ENCODE data around the gene VPREB3.

VPREB3 gene

GRCh38 chr22:23769321-23769965, 15.2 kb upstream of the VPREB3 start:
- FAIRE-seq = peak; percentile 64
- no peak for DNase-seq (ENCODE audit: insufficient read length, low spot score)

GRCh38 chr22:23767673-23768548, 13.7 kb upstream of the VPREB3 start, which contains the start of gene CHCHD10:
TSS of gene CHCHD10 (minus strand) at chr22:23767972. CDS start at chr22:23767874, 98 bp downstream.
- FAIRE-seq (peak; percentile 86), DNase-seq (ENCODE audit: insufficient read length, low spot score) (peak; percentile 83)
- peak; percentile 58; the same call in 1 of the 2 replicates for TF ChIP-seq TAF1 (IDR thresholded peaks at IDR 0.05; ENCODE audit: low read depth, low read length)
- peak; percentile 52; the same call in 1 of the 2 replicates for TF ChIP-seq POLR2A (IDR thresholded peaks at IDR 0.05; ENCODE audit: low read depth, low read length)
- TF ChIP-seq POU2F2 (IDR thresholded peaks at IDR 0.05; ENCODE audit: low read depth, low read length) = no peak
- no peak for TF ChIP-seq PAX5 (IDR thresholded peaks at IDR 0.05; ENCODE audit: insufficient read depth, low read length, severe bottlenecking)
- TF ChIP-seq SPI1 (IDR thresholded peaks at IDR 0.05; ENCODE audit: low read depth, low read length) = no peak
- peak; percentile 82 for TF ChIP-seq POLR2AphosphoS5 (IDR thresholded peaks at IDR 0.05; ENCODE audit: low read depth, low read length)

More at GRCh38 chr22:23769321-23769965, 15.2 kb upstream of the VPREB3 start:
- TF ChIP-seq TAF1 (IDR thresholded peaks at IDR 0.05; ENCODE audit: low read depth, low read length) (no peak), SPI1 (IDR thresholded peaks at IDR 0.05; ENCODE audit: low read depth, low read length) (no peak), PAX5 (IDR thresholded peaks at IDR 0.05; ENCODE audit: insufficient read depth, low read length, severe bottlenecking) (no peak), POLR2AphosphoS5 (IDR thresholded peaks at IDR 0.05; ENCODE audit: low read depth, low read length) (no peak), POLR2A (IDR thresholded peaks at IDR 0.05; ENCODE audit: low read depth, low read length) (no peak), POU2F2 (IDR thresholded peaks at IDR 0.05; ENCODE audit: low read depth, low read length) (no peak)

DNA sequence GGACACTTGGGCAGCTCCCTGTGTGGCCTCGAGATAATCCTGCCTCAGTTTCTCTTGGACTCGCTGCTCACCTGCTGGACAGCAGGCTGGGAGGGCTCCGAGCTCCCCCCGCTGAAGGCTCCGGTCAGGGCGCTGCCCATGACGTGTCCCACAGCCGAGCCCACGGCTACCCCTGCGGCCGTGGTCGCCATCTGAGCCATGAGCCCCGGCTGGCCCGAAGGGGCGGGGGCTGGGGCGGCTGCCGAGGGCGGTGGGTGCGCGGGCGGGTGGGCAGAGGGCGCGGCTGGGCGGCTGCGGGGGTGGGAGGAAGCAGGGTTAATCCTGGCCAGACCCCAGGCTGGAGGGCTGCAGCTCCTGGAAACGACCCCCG, 13.1 kb upstream of the VPREB3 start:
- TF ChIP-seq POU2F2 (IDR thresholded peaks at IDR 0.05; ENCODE audit: low read depth, low read length) = no peak
- no peak for TF ChIP-seq POLR2A (IDR thresholded peaks at IDR 0.05; ENCODE audit: low read depth, low read length)
- no peak for TF ChIP-seq POLR2AphosphoS5 (IDR thresholded peaks at IDR 0.05; ENCODE audit: low read depth, low read length)
- no peak for TF ChIP-seq SPI1 (IDR thresholded peaks at IDR 0.05; ENCODE audit: low read depth, low read length)
- TF ChIP-seq PAX5 (IDR thresholded peaks at IDR 0.05; ENCODE audit: insufficient read depth, low read length, severe bottlenecking) = no peak
- TF ChIP-seq TAF1 (IDR thresholded peaks at IDR 0.05; ENCODE audit: low read depth, low read length) = no peak

GRCh38 chr22:23764899-23765881, 11.0 kb upstream of the VPREB3 start:
- no peak for TF ChIP-seq POLR2AphosphoS5 (IDR thresholded peaks at IDR 0.05; ENCODE audit: low read depth, low read length)
- no peak for TF ChIP-seq TAF1 (IDR thresholded peaks at IDR 0.05; ENCODE audit: low read depth, low read length)
- peak; percentile 12; the same call in 1 of the 2 replicates for TF ChIP-seq POLR2A (IDR thresholded peaks at IDR 0.05; ENCODE audit: low read depth, low read length)
- TF ChIP-seq SPI1 (IDR thresholded peaks at IDR 0.05; ENCODE audit: low read depth, low read length) = no peak
- no peak for TF ChIP-seq PAX5 (IDR thresholded peaks at IDR 0.05; ENCODE audit: insufficient read depth, low read length, severe bottlenecking)
- TF ChIP-seq POU2F2 (IDR thresholded peaks at IDR 0.05; ENCODE audit: low read depth, low read length) = 0 out of 2 replicates have a peak, but pooled peaks have one; percentile 21
- DNase-seq (ENCODE audit: insufficient read length, low spot score) (no peak), FAIRE-seq (peak; percentile 16)

More for the DNA sequence above, 13.1 kb upstream of the VPREB3 start:
- no peak for DNase-seq (ENCODE audit: insufficient read length, low spot score)
- FAIRE-seq = peak; percentile 54

DNA sequence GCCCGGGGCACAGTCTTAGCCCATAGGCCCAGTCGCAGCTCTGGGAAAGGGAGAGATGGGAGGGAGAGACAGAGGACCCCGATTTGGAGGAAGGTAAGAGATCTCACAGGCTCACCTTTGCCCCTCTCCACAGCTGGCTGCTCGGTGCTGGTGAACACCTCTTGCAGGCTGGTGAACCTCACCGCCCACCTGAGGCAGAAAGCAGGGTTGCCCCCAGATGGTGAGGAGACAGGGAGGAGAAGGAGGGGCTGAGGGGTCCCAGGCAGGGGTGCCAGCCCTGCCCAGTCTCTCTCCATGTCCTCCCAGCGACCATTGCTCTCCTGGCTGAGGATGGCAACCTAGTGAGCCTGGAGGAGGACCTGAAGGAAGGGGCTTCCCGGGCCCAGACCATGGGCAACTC, 9.7 kb upstream of the VPREB3 start:
- TF ChIP-seq TAF1 (IDR thresholded peaks at IDR 0.05; ENCODE audit: low read depth, low read length) = no peak
- TF ChIP-seq POLR2AphosphoS5 (IDR thresholded peaks at IDR 0.05; ENCODE audit: low read depth, low read length) = no peak
- TF ChIP-seq POLR2A (IDR thresholded peaks at IDR 0.05; ENCODE audit: low read depth, low read length) = no peak
- TF ChIP-seq PAX5 (IDR thresholded peaks at IDR 0.05; ENCODE audit: insufficient read depth, low read length, severe bottlenecking) = no peak
- TF ChIP-seq SPI1 (IDR thresholded peaks at IDR 0.05; ENCODE audit: low read depth, low read length) = no peak
- TF ChIP-seq POU2F2 (IDR thresholded peaks at IDR 0.05; ENCODE audit: low read depth, low read length) = no peak
- DNase-seq (ENCODE audit: insufficient read length, low spot score) (no peak), FAIRE-seq (no peak)

DNA sequence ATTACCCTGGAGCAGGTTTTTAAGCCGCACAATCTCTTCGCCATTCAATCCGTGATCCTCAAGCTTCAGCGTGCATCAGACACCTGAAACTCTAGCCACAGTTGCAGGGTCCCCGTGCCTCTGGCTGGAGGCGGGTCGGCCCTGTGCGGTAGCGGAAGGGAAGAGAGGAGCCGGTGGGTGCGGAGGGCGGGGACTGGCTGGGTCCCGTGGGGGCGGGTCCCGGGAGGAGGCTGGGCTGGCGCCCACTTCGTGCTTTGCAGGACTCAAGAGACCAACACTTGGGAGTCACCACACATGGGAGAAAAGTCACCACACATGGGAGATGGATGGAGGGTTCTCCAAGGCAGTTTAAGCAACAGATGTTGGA, 9.3 kb upstream of the VPREB3 start:
- DNase-seq (ENCODE audit: insufficient read length, low spot score) = peak; percentile 47
- peak; percentile 87 for FAIRE-seq
- TF ChIP-seq POU2F2 (IDR thresholded peaks at IDR 0.05; ENCODE audit: low read depth, low read length) = no peak; the same call in 1 of the 2 replicates
- peak; percentile 26; the same call in 1 of the 2 replicates for TF ChIP-seq POLR2A (IDR thresholded peaks at IDR 0.05; ENCODE audit: low read depth, low read length)
- TF ChIP-seq PAX5 (IDR thresholded peaks at IDR 0.05; ENCODE audit: insufficient read depth, low read length, severe bottlenecking) = no peak
- no peak for TF ChIP-seq POLR2AphosphoS5 (IDR thresholded peaks at IDR 0.05; ENCODE audit: low read depth, low read length)
- no peak for TF ChIP-seq SPI1 (IDR thresholded peaks at IDR 0.05; ENCODE audit: low read depth, low read length)
- no peak for TF ChIP-seq TAF1 (IDR thresholded peaks at IDR 0.05; ENCODE audit: low read depth, low read length)

- FAIRE-seq = peak; percentile 74
- TF ChIP-seq SPI1 (IDR thresholded peaks at IDR 0.05; ENCODE audit: low read depth, low read length) (no peak), POLR2A (IDR thresholded peaks at IDR 0.05; ENCODE audit: low read depth, low read length) (no peak; the same call in 1 of the 2 replicates), POLR2AphosphoS5 (IDR thresholded peaks at IDR 0.05; ENCODE audit: low read depth, low read length) (no peak), POU2F2 (IDR thresholded peaks at IDR 0.05; ENCODE audit: low read depth, low read length) (no peak), PAX5 (IDR thresholded peaks at IDR 0.05; ENCODE audit: insufficient read depth, low read length, severe bottlenecking) (no peak), TAF1 (IDR thresholded peaks at IDR 0.05; ENCODE audit: low read depth, low read length) (no peak)
- DNase-seq (ENCODE audit: insufficient read length, low spot score) = no peak
These were observed 8.8 kb upstream of the VPREB3 start, which contains the start of gene C22orf15 for GRCh38 chr22:23762842-23763578. TSS of gene C22orf15 (plus strand) at chr22:23762990. CDS start at chr22:23763307, 317 bp downstream.

Measured in GM12891 (cell line).